GM18907 (cell line): Measurements from ENCODE around the gene ULK1.

ENCODE experiments used
- ATAC-seq: cut with Tn5 transposase; IDR thresholded peaks from one replicate; pipeline ENCODE4 v1.9.1; 2021; ENCODE audit warnings: mild to moderate bottlenecking, moderate library complexity; ENCODE audit not compliant: unreplicated experiment

ULK1 gene

GRCh38 chr12:131907379-131908091 lies 13.1 kb downstream of the ULK1 start:
- ATAC-seq, result no peak

DNA sequence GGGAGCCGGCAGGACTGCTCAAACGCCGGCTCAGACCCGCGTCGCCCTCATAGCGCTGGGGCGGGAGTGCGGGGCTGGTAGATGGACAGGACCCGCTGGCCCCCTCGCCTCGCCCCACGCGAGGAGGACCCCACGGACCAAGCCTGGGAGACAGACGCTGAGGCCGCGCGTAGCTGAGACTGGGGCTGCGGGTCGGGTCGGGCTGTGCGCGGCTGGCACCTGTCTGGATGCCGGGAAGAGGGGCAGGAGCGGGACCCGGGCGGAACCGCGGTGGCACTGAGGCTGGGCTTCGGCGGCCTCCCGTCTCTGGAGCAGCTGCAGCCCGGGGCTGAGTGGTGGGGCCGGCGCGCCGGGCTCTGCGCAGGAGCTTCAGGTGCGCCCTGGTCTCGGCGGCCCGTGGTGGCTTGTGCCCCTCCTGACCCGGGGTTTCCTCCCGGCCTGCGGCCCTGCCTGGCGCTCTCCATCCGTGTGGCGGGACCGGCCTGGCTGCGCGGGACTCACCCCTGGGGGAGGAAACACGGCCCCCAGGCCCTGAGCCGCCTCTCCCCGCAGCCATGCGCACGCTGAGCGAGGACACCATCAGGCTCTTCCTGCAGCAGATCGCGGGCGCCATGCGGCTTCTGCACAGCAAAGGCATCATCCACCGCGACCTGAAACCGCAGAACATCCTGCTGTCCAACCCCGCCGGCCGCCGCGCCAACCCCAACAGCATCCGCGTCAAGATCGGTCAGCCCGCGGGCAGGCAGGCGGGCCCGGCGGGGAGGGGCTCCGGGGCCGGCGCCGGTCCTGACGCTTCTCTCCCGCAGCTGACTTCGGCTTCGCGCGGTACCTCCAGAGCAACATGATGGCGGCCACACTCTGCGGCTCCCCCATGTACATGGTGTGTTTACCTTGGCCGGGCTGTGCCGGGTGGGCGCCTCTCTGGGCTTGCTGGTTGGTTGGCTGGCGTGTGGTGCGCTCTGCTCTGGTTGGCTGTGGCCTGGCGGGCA lies 14.0 kb downstream of the ULK1 start:
- ATAC-seq, result no peak

DNA sequence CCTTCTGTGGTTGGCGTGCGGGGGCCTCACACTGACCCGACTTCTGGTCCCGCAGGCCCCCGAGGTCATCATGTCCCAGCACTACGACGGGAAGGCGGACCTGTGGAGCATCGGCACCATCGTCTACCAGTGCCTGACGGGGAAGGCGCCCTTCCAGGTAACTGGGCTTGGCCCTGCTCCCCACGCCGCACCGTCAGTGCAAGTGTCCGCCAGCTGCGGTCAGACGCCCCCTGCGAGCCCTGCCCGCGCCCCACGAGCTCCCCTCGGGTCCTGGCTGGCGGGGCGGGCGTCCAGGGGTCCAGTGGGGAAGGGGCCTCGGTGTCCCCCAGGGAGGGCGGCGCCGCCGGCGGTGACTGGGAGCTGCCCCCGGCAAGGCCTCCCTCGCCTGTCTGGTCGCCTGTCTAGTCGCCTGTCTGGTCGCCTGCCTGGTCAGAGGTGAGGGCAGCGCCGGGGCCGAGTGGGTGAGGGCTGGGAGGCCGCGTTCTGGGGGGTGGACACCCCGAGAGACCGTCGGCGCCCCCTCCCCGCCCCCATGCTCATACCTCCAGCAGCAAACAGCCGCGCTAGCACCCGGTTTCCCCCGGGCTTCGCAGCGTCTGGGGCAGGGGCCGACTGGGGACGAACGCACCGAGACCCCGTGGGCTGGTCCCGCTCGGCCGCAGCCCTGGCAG lies 14.8 kb downstream of the ULK1 start:
- ATAC-seq, result no peak

GRCh38 chr12:131909752-131910219 lies 15.4 kb downstream of the ULK1 start:
- ATAC-seq, result no peak

GRCh38 chr12:131910302-131911027 lies 16.0 kb downstream of the ULK1 start:
- ATAC-seq, result no peak

DNA sequence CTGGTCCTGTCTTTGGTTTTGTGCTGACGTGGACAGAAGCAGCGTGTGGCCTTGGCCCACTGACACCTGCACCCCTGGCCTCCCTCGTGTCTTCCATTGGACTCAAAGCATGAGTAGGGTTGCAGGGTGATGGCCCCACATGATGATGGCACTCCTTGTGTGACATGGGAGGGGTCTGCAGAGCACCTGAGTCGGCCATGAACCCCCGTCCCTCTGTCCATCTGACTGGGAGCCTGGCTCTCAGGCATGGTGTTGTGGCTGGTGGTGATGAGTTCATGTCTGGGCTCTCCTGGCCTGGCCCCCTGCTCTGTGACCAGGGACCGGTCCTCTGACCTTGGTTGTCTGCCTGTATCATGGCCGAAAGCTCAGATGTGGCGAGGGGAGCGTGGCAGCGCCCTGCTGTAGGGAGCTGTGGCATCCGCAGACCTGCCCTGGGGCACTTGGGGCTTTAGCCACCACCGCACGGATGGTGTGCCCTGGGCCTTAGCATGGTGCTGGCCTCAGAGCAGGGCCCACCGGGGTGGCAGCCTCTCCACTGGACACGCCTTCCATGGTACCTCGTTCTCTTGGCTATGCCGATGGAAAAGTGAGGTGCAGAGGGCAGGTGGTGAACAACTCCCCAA lies 16.7 kb downstream of the ULK1 start:
- ATAC-seq, result no peak

DNA sequence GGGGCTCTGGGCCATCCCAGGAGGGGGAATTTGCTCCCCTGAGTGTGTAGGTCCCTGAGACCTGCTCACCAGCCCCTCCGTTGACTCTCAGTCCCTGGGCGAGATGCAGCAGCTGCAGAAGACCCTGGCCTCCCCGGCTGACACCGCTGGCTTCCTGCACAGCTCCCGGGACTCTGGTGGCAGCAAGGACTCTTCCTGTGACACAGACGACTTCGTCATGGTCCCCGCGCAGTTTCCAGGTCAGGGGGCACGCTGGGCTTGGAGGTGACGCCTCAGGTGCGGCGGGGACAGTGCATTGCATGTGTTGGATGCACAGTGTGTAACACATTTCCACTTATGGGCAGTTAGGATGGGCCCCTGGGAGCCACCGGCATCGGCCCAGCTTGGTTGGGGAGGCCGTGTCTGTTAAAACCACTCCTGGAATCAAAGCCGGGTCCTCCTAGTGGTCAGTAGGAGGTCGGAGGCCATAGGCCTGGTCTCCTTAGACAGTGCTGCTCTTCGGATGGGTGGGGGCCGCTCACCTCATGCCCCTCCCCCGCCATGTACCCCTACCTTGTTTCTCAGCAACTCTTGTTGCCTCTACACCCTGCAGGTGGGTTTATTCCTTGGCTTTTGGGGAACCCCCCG lies 17.5 kb downstream of the ULK1 start:
- ATAC-seq, result no peak

DNA sequence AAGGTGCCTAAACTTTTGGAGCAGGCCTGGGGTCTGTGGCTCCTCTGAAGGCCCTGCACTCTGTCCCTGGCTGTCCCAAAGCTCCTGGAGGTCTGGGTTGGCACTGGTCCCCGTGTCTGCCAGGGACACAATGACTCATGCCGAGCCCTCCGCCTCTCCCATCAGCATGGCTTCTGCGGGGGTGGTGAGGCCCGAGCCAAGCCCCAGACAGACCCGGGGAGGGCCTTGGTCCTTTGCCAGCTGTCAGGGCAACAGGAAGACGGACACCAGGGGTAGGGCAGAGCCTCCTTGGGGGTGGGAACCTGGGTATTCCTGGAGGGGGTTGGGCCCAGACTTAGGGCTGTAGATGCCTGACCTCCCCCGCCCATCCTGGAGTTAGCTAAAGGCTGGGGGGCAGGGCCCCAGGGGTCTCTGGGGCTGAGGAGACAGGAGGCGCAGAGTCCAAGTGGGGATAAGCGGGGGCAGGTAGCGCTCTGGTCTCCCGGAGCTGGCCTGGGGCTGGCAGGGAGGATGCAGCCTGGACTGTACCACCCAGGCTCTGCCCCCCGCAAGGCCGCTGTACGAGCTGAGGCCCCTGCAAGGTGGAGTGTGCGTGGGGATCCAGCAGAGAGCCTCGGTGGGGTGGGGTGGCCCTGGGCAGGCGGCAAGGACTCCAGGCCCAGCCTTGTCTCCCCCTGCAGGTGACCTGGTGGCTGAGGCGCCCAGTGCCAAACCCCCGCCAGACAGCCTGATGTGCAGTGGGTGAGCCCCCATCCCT lies 18.3 kb downstream of the ULK1 start:
- no peak for ATAC-seq

DNA sequence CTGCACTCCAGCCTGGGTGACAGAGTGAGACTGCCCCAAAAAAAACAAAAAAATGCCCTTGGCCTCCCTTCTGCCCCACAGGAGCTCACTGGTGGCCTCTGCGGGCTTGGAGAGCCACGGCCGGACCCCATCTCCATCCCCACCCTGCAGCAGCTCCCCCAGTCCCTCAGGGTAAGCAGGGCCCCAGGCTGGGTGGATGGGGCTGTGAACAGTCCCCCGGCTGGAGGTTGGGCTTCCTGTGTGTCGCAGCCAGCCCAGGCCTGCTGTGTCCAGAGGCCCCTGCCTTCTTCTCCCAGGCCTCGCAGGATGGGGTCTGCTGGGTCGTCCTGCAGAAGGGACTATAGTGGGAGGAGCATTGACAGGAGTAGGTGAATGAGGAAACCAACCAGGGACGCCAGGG lies 19.2 kb downstream of the ULK1 start:
- no peak for ATAC-seq

GRCh38 chr12:131914179-131914702 lies 19.8 kb downstream of the ULK1 start:
- ATAC-seq, result no peak

DNA sequence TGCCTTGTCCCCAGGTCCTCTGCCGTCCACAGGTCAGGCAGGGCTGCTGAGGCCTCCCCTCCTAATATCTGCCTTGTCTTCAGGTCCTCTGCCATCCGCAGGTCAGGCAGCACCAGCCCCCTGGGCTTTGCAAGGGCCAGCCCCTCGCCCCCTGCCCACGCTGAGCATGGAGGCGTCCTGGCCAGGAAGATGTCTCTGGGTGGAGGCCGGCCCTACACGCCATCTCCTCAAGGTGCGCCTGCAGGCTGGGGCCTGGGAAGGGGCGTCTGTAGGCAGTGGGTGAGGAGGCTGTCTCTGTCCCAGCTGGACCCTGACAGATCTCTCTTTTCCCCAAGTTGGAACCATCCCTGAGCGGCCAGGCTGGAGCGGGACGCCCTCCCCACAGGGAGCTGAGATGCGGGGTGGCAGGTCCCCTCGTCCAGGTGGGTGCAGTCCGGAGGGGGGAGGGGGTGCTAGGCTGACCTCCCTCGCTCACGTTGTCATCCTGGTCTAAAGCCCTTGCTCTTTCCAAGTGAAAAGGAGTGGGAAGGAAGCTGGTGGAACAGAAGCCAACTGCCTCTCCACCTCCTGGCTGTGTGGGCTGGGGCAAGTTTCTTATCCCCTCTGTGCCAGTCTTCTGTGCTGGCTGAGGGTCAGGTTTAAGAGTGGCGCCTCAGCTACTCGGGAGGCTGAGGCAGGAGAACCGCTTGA lies 20.7 kb downstream of the ULK1 start:
- ATAC-seq, result no peak

GRCh38 chr12:131915823-131916222 lies 21.4 kb downstream of the ULK1 start:
- no peak for ATAC-seq

- no peak for ATAC-seq
Measured at GRCh38 chr12:131916306-131917138, 22.1 kb downstream of the ULK1 start.

DNA sequence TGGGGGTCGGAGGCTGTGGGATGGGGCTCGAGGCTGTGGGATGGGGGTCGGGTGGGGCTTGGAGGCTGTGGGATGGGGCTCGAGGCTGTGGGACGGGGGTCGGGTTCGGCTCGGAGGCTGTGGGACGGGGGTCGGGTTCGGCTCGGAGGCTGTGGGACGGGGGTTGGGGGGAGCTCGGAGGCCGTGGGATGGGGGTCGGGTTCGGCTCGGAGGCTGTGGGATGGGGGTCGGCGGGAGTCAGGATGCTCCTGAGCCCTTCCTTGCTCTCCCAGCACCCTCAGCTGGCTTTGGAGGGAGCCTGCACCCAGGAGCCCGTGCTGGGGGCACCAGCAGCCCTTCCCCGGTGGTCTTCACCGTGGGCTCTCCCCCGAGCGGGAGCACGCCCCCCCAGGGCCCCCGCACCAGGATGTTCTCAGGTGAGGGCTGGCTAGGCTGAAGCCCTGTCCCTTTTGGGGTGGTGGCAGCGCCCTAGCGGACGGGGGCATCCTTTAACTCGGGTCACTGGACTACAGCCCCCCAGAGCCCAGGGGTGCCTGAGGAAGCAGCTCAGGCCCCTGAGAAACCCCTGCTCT lies 22.8 kb downstream of the ULK1 start:
- ATAC-seq, result no peak

DNA sequence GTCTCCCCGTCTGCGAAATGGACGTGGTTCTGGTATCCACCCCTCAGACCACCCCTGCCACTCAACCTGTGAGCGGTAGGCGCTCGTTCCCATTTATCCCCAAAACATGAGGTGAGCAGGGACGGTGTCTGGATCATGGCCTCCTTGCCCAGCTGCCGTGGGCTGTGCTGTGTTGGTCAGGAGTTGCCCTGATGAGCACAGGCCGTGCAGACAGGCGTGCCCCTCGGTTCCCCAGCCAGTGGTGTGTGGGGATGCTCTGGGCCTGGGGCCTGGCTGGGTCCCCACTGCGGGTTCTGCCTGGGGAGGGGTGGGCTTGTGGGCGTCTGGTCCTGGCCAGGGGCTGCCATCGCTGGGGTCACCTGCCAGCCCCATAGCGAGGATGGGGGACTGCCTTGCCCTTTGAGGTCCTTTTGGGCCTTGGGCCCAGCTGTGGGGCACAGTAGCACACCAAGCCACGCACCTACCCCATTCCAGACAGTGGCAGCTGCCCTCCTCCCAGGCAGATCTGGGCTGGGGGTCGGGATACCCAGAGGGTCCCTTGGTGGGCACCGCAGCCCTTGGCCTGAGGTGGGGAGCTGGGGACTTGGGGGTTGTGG lies 23.4 kb downstream of the ULK1 start:
- ATAC-seq, result no peak

DNA sequence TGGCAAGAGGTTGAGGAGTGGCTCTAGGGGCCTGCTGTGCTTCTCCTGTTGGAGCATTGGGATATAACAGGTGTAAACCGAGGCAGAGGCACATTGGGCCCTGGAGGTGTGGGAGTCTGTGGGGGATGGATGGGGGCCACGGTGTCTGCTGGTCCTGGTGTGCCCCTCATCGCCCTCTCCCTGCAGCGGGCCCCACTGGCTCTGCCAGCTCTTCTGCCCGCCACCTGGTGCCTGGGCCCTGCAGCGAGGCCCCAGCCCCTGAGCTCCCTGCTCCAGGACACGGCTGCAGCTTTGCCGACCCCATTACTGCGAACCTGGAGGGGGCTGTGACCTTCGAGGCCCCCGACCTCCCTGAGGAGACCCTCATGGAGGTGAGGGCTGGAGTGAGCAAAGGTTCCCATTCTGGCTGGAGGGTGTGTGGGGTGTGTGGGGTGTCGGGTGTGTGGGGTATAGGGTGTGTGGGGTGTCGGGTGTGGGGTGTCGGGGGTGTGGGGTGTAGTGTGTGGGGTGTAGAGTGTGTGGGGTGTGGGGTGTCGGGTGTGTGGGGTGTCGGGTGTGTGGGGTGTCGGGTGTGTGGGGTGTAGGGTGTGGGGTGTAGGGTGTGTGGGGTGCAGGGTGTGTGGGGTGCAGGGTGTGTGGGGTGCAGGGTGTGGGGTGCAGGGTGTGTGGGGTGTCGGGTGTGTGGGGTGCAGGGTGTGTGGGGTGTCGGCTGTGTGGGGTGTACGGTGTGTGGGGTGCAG lies 24.1 kb downstream of the ULK1 start:
- no peak for ATAC-seq
